H1 (cell line): ENCODE data around the gene PSPH. TPM values are rescaled to one million over a fixed set of nuclear protein-coding genes. Genes with fewer than 3 reads are reported as not detected.
"Not testable (repeated sequence)": the region's sequence is repeated elsewhere in the genome, so short reads cannot be mapped to it uniquely, and the experiment has no call there.

Experiments
- CTCF ChIA-PET: fragments of 300-600 bp; sonication (Branson Sonifier 250); formaldehyde crosslinking; loops from one replicate; lab custom pipeline; 2021; ENCODE audit not compliant: partially characterized antibody; lab: Charles Lee
- POLR2A ChIA-PET: fragments of 300-600 bp; sonication (Branson Sonifier 250); formaldehyde crosslinking; loops from one replicate; lab custom pipeline; 2021; ENCODE audit warnings: inconsistent platforms; ENCODE audit not compliant: partially characterized antibody; lab: Charles Lee
- DNase-seq, 2 experiments: peaks; one replicate each; pipeline versions ENCODE4 v3.0.0 to v3.0.0-alpha.2; 2010 to 2022; ENCODE audit warnings: low spot score in 2 of 2, low read depth in 1 of 2, mixed read lengths in 1 of 2
- FAIRE-seq: peaks from 2 replicates; lab custom pipeline; 2011; peaks lifted over from hg19 to GRCh38; lab: Jason Lieb, UNC
- H2AFZ ChIP-seq: 2 replicates; pipeline ENCODE4 v1.8.1; 2012; ENCODE audit warnings: low read length, inconsistent platforms
- H2AK5ac ChIP-seq: 2 replicates; pipeline ENCODE4 v1.6.1; 2013; ENCODE audit warnings: low read depth, low read length
- H2BK120ac ChIP-seq: replicated peaks from 2 replicates; pipeline ENCODE3; 2013; ENCODE audit warnings: low read depth, low read length, inconsistent platforms
- H2BK12ac ChIP-seq: 2 replicates; pipeline ENCODE4 v1.6.1; 2013; ENCODE audit warnings: low read depth, low read length
- H2BK15ac ChIP-seq: 2 replicates; pipeline ENCODE4 v1.6.1; 2013; ENCODE audit warnings: low read length
- H2BK20ac ChIP-seq: 2 replicates; pipeline ENCODE4 v1.6.1; 2013; ENCODE audit warnings: low read length
- H2BK5ac ChIP-seq: 2 replicates; pipeline ENCODE4 v1.6.1; 2013; ENCODE audit warnings: low read depth, low read length
- H3K14ac ChIP-seq: 2 replicates; pipeline ENCODE4 v1.6.1; 2013; ENCODE audit warnings: inconsistent platforms; ENCODE audit not compliant: insufficient read length
- H3K18ac ChIP-seq: 2 replicates; pipeline ENCODE4 v1.6.1; 2013; ENCODE audit warnings: low read length; ENCODE audit errors: extremely low read depth
- H3K23ac ChIP-seq: 2 replicates; pipeline ENCODE4 v1.6.1; 2013; ENCODE audit warnings: inconsistent platforms; ENCODE audit not compliant: insufficient read length
- H3K23me2 ChIP-seq: 2 replicates; pipeline ENCODE4 v1.6.1; 2013; ENCODE audit warnings: low read depth, low read length
- H3K27ac ChIP-seq: 2 replicates; pipeline ENCODE4 v1.6.1; 2011; ENCODE audit warnings: low read depth, low read length, inconsistent platforms
- H3K27me3 ChIP-seq, 4 experiments: replicated peaks in 1 of 4; 1 replicate in 1 of 4; 2 replicates in 3 of 4; pipeline versions ENCODE4 v1.6.1 to v1.8.1; 2011 to 2013; ENCODE audit warnings: low read length in 3 of 4, mild to moderate bottlenecking in 3 of 4, inconsistent platforms in 2 of 4, mixed read lengths in 2 of 4, moderate library complexity in 1 of 4; ENCODE audit not compliant: control insufficient read depth in 3 of 4, insufficient read depth in 3 of 4; ENCODE audit errors: extremely low read depth in 1 of 4
- H3K36me3 ChIP-seq, 4 experiments: 2 replicates each; pipeline versions ENCODE4 v1.6.1 to v1.8.1; 2011 to 2013; ENCODE audit warnings: mild to moderate bottlenecking in 4 of 4, low read length in 3 of 4, moderate library complexity in 2 of 4, control low read depth in 1 of 4, inconsistent platforms in 1 of 4; ENCODE audit not compliant: insufficient read depth in 4 of 4, control insufficient read depth in 2 of 4
- H3K4ac ChIP-seq: replicated peaks from 2 replicates; pipeline ENCODE3; 2013; ENCODE audit warnings: low read length, low read depth, mixed read lengths, inconsistent platforms; ENCODE audit not compliant: insufficient read length
- H3K4me1 ChIP-seq, 4 experiments: replicated peaks in 1 of 4; 1 replicate in 1 of 4; 2 replicates in 3 of 4; pipeline versions ENCODE4 v1.6.1 to v1.8.1; 2011 to 2013; ENCODE audit warnings: low read length in 3 of 4, inconsistent platforms in 2 of 4, mixed read lengths in 1 of 4; ENCODE audit not compliant: insufficient read depth in 4 of 4, control insufficient read depth in 3 of 4
- H3K4me2 ChIP-seq, 2 experiments: 2 replicates each; pipeline versions ENCODE4 v1.6.1 to v1.8.1; 2011 to 2013; ENCODE audit warnings: low read depth in 2 of 2, low read length in 2 of 2, control low read depth in 1 of 2, inconsistent platforms in 1 of 2, mild to moderate bottlenecking in 1 of 2; ENCODE audit not compliant: insufficient read depth in 1 of 2
- H3K4me3 ChIP-seq, 4 experiments: fragments of 200-600, 300-600 bp in 1 of 4; sonication (generic), shearing (Covaris generic), sonication (Bioruptor Twin) in 1 of 4; 2 replicates each; pipeline versions ENCODE4 v1.5.1 to v1.8.1; 2011 to 2016; ENCODE audit warnings: low read length in 4 of 4, low read depth in 3 of 4, control low read depth in 2 of 4, inconsistent platforms in 2 of 4, mild to moderate bottlenecking in 2 of 4, mixed read lengths in 1 of 4, moderate library complexity in 1 of 4; ENCODE audit not compliant: insufficient read depth in 2 of 4; ENCODE audit errors: extremely low read depth in 1 of 4
- H3K56ac ChIP-seq: replicated peaks from 2 replicates; pipeline ENCODE3; 2013; ENCODE audit warnings: low read depth, mild to moderate bottlenecking, mixed read lengths, low read length, inconsistent platforms; ENCODE audit not compliant: insufficient read length
- H3K79me1 ChIP-seq: 2 replicates; pipeline ENCODE4 v1.6.1; 2013; ENCODE audit warnings: low read depth, low read length, control low read depth
- H3K79me2 ChIP-seq, 2 experiments: 2 replicates each; pipeline versions ENCODE4 v1.6.1 to v1.8.1; 2012 to 2013; ENCODE audit warnings: low read length in 2 of 2, mild to moderate bottlenecking in 2 of 2, inconsistent platforms in 1 of 2; ENCODE audit not compliant: insufficient read depth in 2 of 2, control insufficient read depth in 1 of 2
- H3K9ac ChIP-seq, 4 experiments: replicated peaks in 1 of 4; 1 replicate in 1 of 4; 2 replicates in 3 of 4; pipeline versions ENCODE4 v1.6.1 to v1.8.1; 2011 to 2013; ENCODE audit warnings: low read depth in 3 of 4, low read length in 3 of 4, control low read depth in 2 of 4, mild to moderate bottlenecking in 2 of 4, moderate library complexity in 2 of 4, inconsistent platforms in 1 of 4; ENCODE audit errors: extremely low read depth in 1 of 4
- H3K9me3 ChIP-seq, 2 experiments: 2 replicates each; pipeline versions ENCODE4 v1.6.1 to v1.8.1; 2012 to 2013; ENCODE audit warnings: mild to moderate bottlenecking in 2 of 2, moderate library complexity in 2 of 2, control low read depth in 1 of 2, inconsistent platforms in 1 of 2, low read depth in 1 of 2, low read length in 1 of 2, mixed read lengths in 1 of 2; ENCODE audit not compliant: insufficient read depth in 2 of 2
- H4K20me1 ChIP-seq, 2 experiments: replicated peaks in 1 of 2; 2 replicates each; pipeline versions ENCODE3 to v1.8.1; 2011 to 2013; ENCODE audit warnings: inconsistent platforms in 2 of 2, low read length in 2 of 2, mild to moderate bottlenecking in 1 of 2; ENCODE audit not compliant: insufficient read depth in 2 of 2, control insufficient read depth in 1 of 2
- H4K5ac ChIP-seq: 2 replicates; pipeline ENCODE4 v1.6.1; 2013; ENCODE audit warnings: low read length, low read depth, mixed read lengths, inconsistent platforms; ENCODE audit not compliant: insufficient read length
- H4K8ac ChIP-seq: 2 replicates; pipeline ENCODE4 v1.8.0; 2013; ENCODE audit warnings: mild to moderate bottlenecking, moderate library complexity, low read length, inconsistent platforms; ENCODE audit not compliant: insufficient read depth; ENCODE audit errors: extremely low read depth
- H4K91ac ChIP-seq: replicated peaks from 2 replicates; pipeline ENCODE3; 2013; ENCODE audit warnings: low read length, mixed read lengths, inconsistent platforms; ENCODE audit not compliant: insufficient read length
- whole genome bisulfite sequencing, 2 experiments: shearing (Covaris generic) in 1 of 2; methylation state at CpG; one replicate each; pipeline versions ENCODE4 v1.1.6 to v1.1.7; 2013 to 2015; ENCODE audit warnings: low lambda C conversion rate in 2 of 2, mixed read lengths in 2 of 2, inconsistent platforms in 1 of 2, low coverage in 1 of 2, missing lambda C conversion rate in 1 of 2; ENCODE audit not compliant: insufficient replicate concordance in 2 of 2, insufficient coverage in 1 of 2, insufficient read length in 1 of 2; ENCODE audit errors: extremely low coverage in 1 of 2, missing lambda C conversion rate in 1 of 2; 5-methylcytosine and 5-hydroxymethylcytosine counted together
- polyA plus RNA-seq, 7 experiments: library from polyadenylated mRNA; depleted of rRNA in 3 of 7; stranded (reverse) in 5 of 7; unstranded in 2 of 7; fragments of >200 nt in 5 of 7; fragments of 200-250 nt in 2 of 7; gene quantifications; 1 replicate in 5 of 7; 2 replicates in 1 of 7; 4 replicates in 1 of 7; pipeline versions ENCODE4 v1.2.1 to v1.2.3, GENCODE V29; 2011 to 2013; ENCODE audit warnings: missing spikeins in 2 of 7, mixed read lengths in 2 of 7
- total RNA-seq: library from RNA; stranded (reverse); fragmentation: NEBNext Ultra II Directional; extraction: Animal tissue kit (Norgen Biotek cat#: 25700); gene quantifications from 2 replicates; pipeline ENCODE4 v1.2.1, GENCODE V29; 2021

The PSPH gene
- total and polyA plus RNA-seq, 2 of the 8 experiments (the other 6 are each of a cell fraction or from before 2014, with no cell fraction given): 31.0 to 64.8 TPM

DNA sequence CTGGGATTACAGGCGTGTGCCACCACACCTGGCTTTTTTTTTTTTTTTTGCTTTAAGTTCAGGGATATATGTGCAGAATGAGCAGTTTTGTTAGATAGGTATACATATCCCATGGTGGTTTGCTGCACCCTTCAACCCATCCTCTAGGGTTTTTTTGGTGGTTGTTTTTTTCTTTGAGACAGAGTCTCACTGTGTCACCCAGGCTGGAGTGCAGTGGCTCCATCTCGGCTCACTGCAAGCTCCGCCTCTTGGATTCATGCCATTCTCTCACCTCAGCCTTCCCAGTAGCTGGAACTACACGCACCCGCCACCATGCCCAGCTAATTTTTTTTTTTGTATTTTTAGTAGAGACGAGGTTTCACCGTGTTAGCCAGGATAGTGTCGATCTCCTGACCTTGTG is 2.5 kb downstream of the PSPH start:
- H3K23ac ChIP-seq, H3K9ac ChIP-seq, H4K8ac ChIP-seq, H2AFZ ChIP-seq, H4K5ac ChIP-seq, H3K27ac ChIP-seq, H2BK5ac ChIP-seq, H4K91ac ChIP-seq, H3K27me3 ChIP-seq, H2AK5ac ChIP-seq, H3K18ac ChIP-seq, H2BK120ac ChIP-seq, H3K4me2 ChIP-seq, H3K56ac ChIP-seq, H2BK15ac ChIP-seq, H3K4ac ChIP-seq, H3K9me3 ChIP-seq, H2BK12ac ChIP-seq, H2BK20ac ChIP-seq, H3K79me1 ChIP-seq, H3K14ac ChIP-seq, FAIRE-seq, H4K20me1 ChIP-seq, H3K4me3 ChIP-seq, DNase-seq, H3K23me2 ChIP-seq: not testable (repeated sequence)
- ChIA-PET POLR2A (interaction anchor here (0.6 to 44.4 kb wide), 4 partner anchors 9 to 94 kb away, joined by 3 to 869 read pairs (median 5); partner anchors contain the start of gene SUMF2), CTCF (interaction anchor here (0.7 kb wide), 1 partner anchor 15 kb away, joined by 3 read pairs; no protein-coding TSS in a partner anchor)
- Histone ChIP-seq H3K79me2 (peaks cover 7 to 40% of the 10 kb centered on the region in 2 experiments), H3K4me1 (peaks cover 0 to 11% (median 1%) of the 10 kb centered on the region in 4 experiments; a peak in 6 of 7 replicates), H3K36me3 (peaks cover 4 to 13% (median 6%) of the 10 kb centered on the region in 4 experiments; a peak in 7 of 8 replicates)
- 85% methylated on average over 8 of the region's 8 CpGs; no CpG with 5 or more reads in 1 of the 2 experiments for WGBS, 2 experiments
